ENCODE data around the gene MAP4.

GRCh38 chr3:47908744-47909143 is 107.5 kb downstream of the MAP4 start:
- TF ChIP-seq CTCF (IDR thresholded peaks at IDR 0.05) (no peak), SMC3 (IDR thresholded peaks at IDR 0.05) (no peak), BCL3 (IDR thresholded peaks at IDR 0.05) (no peak), BHLHE40 (IDR thresholded peaks at IDR 0.05; ENCODE audit: low read depth, low read length) (no peak), JUN (IDR thresholded peaks at IDR 0.05) (no peak), MYC (IDR thresholded peaks at IDR 0.05; ENCODE audit: borderline replicate concordance, low read length) (no peak), FOSB (CRISPR knock-in tag; IDR thresholded peaks at IDR 0.05) (no peak), ZFP36 (IDR thresholded peaks at IDR 0.05; ENCODE audit: borderline replicate concordance, partially characterized antibody) (no peak), POLR2A (IDR thresholded peaks at IDR 0.05; ENCODE audit: low read length) (no peak), RAD21 (conservative IDR thresholded peaks at IDR 0.05 in 1 of 2, IDR thresholded peaks at IDR 0.05 in 1 of 2) (no peak)

All from A549 (cell line).